Measurements from ENCODE around the gene GDF2.

Gene GDF2

DNA sequence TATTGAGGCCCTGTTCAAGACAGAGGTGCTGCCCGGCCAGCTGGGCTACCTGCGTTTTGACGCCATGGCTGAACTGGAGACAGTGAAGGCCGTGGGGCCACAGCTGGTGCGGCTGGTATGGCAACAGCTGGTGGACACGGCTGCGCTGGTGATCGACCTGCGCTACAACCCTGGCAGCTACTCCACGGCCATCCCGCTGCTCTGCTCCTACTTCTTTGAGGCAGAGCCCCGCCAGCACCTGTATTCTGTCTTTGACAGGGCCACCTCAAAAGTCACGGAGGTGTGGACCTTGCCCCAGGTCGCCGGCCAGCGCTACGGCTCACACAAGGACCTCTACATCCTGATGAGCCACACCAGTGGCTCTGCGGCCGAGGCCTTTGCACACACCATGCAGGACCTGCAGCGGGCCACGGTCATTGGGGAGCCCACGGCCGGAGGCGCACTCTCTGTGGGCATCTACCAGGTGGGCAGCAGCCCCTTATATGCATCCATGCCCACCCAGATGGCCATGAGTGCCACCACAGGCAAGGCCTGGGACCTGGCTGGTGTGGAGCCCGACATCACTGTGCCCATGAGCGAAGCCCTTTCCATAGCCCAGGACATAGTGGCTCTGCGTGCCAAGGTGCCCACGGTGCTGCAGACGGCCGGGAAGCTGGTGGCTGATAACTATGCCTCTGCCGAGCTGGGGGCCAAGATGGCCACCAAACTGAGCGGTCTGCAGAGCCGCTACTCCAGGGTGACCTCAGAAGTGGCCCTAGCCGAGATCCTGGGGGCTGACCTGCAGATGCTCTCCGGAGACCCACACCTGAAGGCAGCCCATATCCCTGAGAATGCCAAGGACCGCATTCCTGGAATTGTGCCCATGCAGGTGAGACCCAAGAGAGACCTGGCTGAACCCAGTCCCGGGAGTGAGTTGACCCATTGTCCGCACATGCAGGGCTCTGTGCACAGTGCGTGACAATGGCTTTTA lies 28.7 kb downstream of the GDF2 start:
- no peak overlapping the region for H3K27ac ChIP-seq (ENCODE audit: insufficient read depth, low read depth, low read length, poor library complexity, severe bottlenecking)
- WGBS, 2 experiments: 95% methylated on average over 39 of the region's 39 CpGs

DNA sequence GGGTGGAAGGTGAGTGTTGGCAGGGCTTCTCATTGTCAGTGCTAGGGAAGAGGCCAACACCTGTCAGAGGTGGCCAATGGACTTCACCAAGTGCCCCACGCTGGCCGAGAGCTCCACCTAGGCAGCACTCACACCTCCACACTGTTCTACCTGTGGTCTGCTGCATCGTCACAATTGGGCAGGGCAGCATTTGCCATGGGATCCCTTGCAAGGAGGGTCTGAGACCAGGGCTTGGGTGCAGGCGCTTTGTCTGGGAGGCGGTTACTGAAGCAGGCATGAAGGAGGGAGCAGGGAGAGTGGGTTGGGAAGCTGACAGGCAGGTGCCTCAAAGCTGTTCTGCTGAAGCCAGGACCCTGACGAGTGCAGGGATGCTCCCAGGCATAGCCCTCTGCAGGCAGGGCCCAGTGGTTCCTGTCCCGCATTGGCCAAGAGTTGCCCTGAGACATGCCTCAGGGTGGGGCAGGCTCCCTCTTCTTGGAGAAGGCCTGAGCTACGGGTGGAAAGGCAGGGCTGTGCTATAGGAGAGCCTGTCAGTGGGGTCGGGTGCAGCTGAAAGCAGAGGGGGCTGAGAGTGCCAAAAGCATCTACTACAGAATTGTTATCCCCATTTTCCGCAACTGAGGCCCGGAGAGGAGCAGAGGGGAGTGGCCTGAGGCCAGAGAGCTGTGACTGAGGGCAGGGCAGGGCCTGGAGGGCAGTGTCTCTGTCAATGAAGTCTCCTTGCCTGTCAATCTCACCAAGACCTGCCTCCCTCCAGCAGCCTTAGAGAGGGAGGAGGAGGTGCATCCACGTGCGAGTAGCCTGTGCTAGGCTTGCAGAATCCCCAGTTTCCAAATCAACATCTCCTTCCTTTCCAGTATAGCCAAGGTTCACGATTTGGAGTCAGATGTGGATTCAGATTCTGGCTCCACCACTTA lies 29.9 kb downstream of the GDF2 start:
- H3K4me1 ChIP-seq (ENCODE audit: control insufficient read depth, insufficient read depth, low read length): no peaks in the 10 kb centered on the region
- no peak overlapping the region for H3K4me3 ChIP-seq (ENCODE audit: insufficient read depth, low read depth, low read length)
- H3K36me3 ChIP-seq (ENCODE audit: control insufficient read depth, insufficient read depth, low read length): no peaks in the 10 kb centered on the region
- no peak overlapping the region for H3K27ac ChIP-seq (ENCODE audit: insufficient read depth, low read depth, low read length, poor library complexity, severe bottlenecking)
- 79 to 91% methylated on average over 12 to 14 of the region's 14 CpGs for WGBS, 2 experiments
- no peaks in the 10 kb centered on the region for H3K9me3 ChIP-seq (ENCODE audit: control insufficient read depth, low read length)
- H3K27me3 ChIP-seq (ENCODE audit: control insufficient read depth, insufficient read depth, low read length, poor library complexity, severe bottlenecking): no peaks in the 10 kb centered on the region

More for the DNA sequence above, 28.7 kb downstream of the GDF2 start:
- Histone ChIP-seq H3K9me3 (ENCODE audit: control insufficient read depth, low read length) (no peaks in the 10 kb centered on the region), H3K4me1 (ENCODE audit: control insufficient read depth, insufficient read depth, low read length) (no peaks in the 10 kb centered on the region), H3K36me3 (ENCODE audit: control insufficient read depth, insufficient read depth, low read length) (no peaks in the 10 kb centered on the region), H3K4me3 (ENCODE audit: insufficient read depth, low read depth, low read length) (no peak overlapping the region), H3K27me3 (ENCODE audit: control insufficient read depth, insufficient read depth, low read length, poor library complexity, severe bottlenecking) (no peaks in the 10 kb centered on the region)

DNA sequence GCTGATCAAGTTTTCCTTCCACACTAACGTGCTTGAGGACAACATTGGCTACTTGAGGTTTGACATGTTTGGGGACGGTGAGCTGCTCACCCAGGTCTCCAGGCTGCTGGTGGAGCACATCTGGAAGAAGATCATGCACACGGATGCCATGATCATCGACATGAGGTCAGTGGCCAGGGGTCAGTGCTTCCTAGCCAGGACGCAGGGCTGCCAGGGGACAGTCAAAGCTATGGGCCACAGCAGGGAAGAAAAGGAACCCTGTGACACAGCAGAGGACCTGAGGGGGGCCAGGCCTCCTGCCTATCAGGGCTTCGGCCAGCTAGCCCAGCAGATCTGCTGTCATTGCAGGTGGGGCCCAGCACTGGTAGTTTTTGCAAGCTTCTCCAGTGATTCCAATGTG lies 31.1 kb downstream of the GDF2 start:
- no peaks in the 10 kb centered on the region for H3K27me3 ChIP-seq (ENCODE audit: control insufficient read depth, insufficient read depth, low read length, poor library complexity, severe bottlenecking)
- no peaks in the 10 kb centered on the region for H3K4me1 ChIP-seq (ENCODE audit: control insufficient read depth, insufficient read depth, low read length)
- H3K4me3 ChIP-seq (ENCODE audit: insufficient read depth, low read depth, low read length): no peak overlapping the region
- WGBS, 2 experiments: 93 to 95% methylated on average over 6 of the region's 6 CpGs
- no peaks in the 10 kb centered on the region for H3K9me3 ChIP-seq (ENCODE audit: control insufficient read depth, low read length)
- no peak overlapping the region for H3K27ac ChIP-seq (ENCODE audit: insufficient read depth, low read depth, low read length, poor library complexity, severe bottlenecking)
- H3K36me3 ChIP-seq (ENCODE audit: control insufficient read depth, insufficient read depth, low read length): no peaks in the 10 kb centered on the region

DNA sequence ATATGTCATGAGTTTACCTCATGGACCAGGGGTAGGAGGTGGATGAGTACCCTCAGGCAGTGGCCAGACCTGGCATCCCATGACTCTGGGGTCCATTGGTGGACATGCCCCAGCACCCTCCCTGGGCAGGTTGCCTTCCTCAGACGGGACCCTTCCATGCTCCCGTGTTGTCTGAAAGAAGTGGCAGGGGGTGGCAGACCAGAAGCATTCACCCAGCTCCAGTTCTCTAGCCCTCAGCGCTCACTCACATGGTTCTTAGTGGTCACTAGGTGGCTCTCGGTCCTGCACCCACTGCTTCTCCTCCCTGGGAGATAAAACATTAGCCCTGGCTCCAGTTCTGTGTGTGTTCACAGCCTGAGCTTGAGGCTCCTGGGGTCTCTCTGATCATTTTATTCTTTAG lies 31.9 kb downstream of the GDF2 start:
- H3K36me3 ChIP-seq (ENCODE audit: control insufficient read depth, insufficient read depth, low read length): no peaks in the 10 kb centered on the region
- H3K4me3 ChIP-seq (ENCODE audit: insufficient read depth, low read depth, low read length): no peak overlapping the region
- no peaks in the 10 kb centered on the region for H3K27me3 ChIP-seq (ENCODE audit: control insufficient read depth, insufficient read depth, low read length, poor library complexity, severe bottlenecking)
- H3K27ac ChIP-seq (ENCODE audit: insufficient read depth, low read depth, low read length, poor library complexity, severe bottlenecking): no peak overlapping the region
- no peaks in the 10 kb centered on the region for H3K4me1 ChIP-seq (ENCODE audit: control insufficient read depth, insufficient read depth, low read length)
- H3K9me3 ChIP-seq (ENCODE audit: control insufficient read depth, low read length): no peaks in the 10 kb centered on the region
- 69 to 77% methylated on average over 4 of the region's 4 CpGs for WGBS, 2 experiments

- Histone ChIP-seq H3K36me3 (ENCODE audit: control insufficient read depth, insufficient read depth, low read length) (no peaks in the 10 kb centered on the region), H3K4me1 (ENCODE audit: control insufficient read depth, insufficient read depth, low read length) (no peaks in the 10 kb centered on the region), H3K4me3 (ENCODE audit: insufficient read depth, low read depth, low read length) (no peak overlapping the region), H3K27ac (ENCODE audit: insufficient read depth, low read depth, low read length, poor library complexity, severe bottlenecking) (no peak overlapping the region), H3K27me3 (ENCODE audit: control insufficient read depth, insufficient read depth, low read length, poor library complexity, severe bottlenecking) (no peaks in the 10 kb centered on the region), H3K9me3 (ENCODE audit: control insufficient read depth, low read length) (no peaks in the 10 kb centered on the region)
- whole genome bisulfite sequencing, 2 experiments: 95 to 100% methylated on average over 1 of the region's 1 CpG
Observed at GRCh38 chr10:47354900-47355299, 32.6 kb downstream of the GDF2 start.

DNA sequence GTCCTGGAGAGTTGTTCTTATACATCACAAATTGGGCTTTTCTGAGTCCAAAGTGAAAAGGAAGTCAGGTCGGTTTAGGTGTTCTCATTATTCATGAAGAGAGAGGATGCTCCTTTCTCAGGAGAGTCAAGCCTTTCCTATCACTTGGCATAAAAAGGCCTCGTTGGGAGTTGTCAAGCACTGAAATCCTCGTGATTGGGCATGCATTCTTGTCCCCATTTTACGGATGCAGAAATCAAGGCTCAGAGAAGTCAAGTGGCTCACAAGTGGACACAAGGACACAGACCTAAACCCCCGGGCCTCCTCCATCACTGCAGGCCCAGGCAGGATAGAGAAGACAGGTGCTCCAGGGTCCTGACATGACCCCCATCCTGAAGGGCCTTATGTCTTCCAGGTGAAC lies 34.5 kb downstream of the GDF2 start:
- WGBS, 2 experiments: 87 to 92% methylated on average over 5 of the region's 5 CpGs
- no peak overlapping the region for H3K27ac ChIP-seq (ENCODE audit: insufficient read depth, low read depth, low read length, poor library complexity, severe bottlenecking)
- H3K36me3 ChIP-seq (ENCODE audit: control insufficient read depth, insufficient read depth, low read length): no peaks in the 10 kb centered on the region
- no peaks in the 10 kb centered on the region for H3K4me1 ChIP-seq (ENCODE audit: control insufficient read depth, insufficient read depth, low read length)
- no peak overlapping the region for H3K4me3 ChIP-seq (ENCODE audit: insufficient read depth, low read depth, low read length)
- no peaks in the 10 kb centered on the region for H3K9me3 ChIP-seq (ENCODE audit: control insufficient read depth, low read length)
- H3K27me3 ChIP-seq (ENCODE audit: control insufficient read depth, insufficient read depth, low read length, poor library complexity, severe bottlenecking): no peaks in the 10 kb centered on the region

- Histone ChIP-seq H3K4me3 (ENCODE audit: insufficient read depth, low read depth, low read length) (no peak overlapping the region), H3K36me3 (ENCODE audit: control insufficient read depth, insufficient read depth, low read length) (no peaks in the 10 kb centered on the region), H3K27me3 (ENCODE audit: control insufficient read depth, insufficient read depth, low read length, poor library complexity, severe bottlenecking) (no peaks in the 10 kb centered on the region), H3K4me1 (ENCODE audit: control insufficient read depth, insufficient read depth, low read length) (no peaks in the 10 kb centered on the region), H3K27ac (ENCODE audit: insufficient read depth, low read depth, low read length, poor library complexity, severe bottlenecking) (no peak overlapping the region), H3K9me3 (ENCODE audit: control insufficient read depth, low read length) (no peaks in the 10 kb centered on the region)
- WGBS, 2 experiments: 95% methylated on average over 11 to 12 of the region's 12 CpGs
Observed at GRCh38 chr10:47357131-47357582, 34.9 kb downstream of the GDF2 start.

DNA sequence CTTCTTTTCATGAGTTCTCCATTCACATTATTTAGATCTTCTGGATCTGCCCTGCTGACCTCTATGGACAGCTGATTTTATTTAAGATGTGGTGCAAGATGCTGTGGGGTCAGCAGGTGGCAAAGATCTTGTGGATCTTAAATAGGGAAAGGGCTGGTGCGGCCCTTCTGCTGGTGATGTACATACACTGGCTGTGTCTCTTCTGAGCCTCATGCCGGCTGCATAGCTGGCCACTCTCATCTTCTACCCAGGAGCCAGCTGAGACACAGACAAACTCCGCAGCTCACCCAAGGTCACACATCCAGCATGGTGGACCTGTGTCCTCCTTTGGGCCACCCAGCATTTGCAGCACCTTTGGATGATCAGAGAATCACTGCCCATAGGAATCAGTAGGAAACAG lies 35.7 kb downstream of the GDF2 start:
- Histone ChIP-seq H3K27me3 (ENCODE audit: control insufficient read depth, insufficient read depth, low read length, poor library complexity, severe bottlenecking) (no peaks in the 10 kb centered on the region), H3K36me3 (ENCODE audit: control insufficient read depth, insufficient read depth, low read length) (no peaks in the 10 kb centered on the region), H3K27ac (ENCODE audit: insufficient read depth, low read depth, low read length, poor library complexity, severe bottlenecking) (no peak overlapping the region), H3K4me1 (ENCODE audit: control insufficient read depth, insufficient read depth, low read length) (no peaks in the 10 kb centered on the region), H3K4me3 (ENCODE audit: insufficient read depth, low read depth, low read length) (no peak overlapping the region), H3K9me3 (ENCODE audit: control insufficient read depth, low read length) (no peaks in the 10 kb centered on the region)
- WGBS, 2 experiments: 89 to 95% methylated on average over 3 of the region's 3 CpGs

DNA sequence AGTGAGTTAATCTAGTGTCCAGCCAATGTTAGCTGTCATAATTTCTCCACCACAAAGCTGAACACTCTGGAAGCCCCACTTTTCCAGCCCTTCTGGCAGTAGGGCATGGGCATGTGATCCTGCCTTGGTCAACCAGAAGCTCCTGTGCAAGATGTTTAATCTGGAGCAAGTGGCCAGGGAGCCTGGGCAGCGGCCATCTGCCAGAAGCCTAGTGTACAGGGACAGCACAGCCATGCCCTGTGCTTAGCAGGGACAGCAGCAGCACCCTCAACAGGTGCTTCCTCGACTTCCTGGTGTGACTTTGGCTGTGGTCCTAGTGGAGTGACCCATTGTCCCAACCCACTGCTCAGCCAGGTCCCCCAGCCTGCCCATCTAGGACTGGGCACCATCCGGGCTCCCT lies 36.2 kb downstream of the GDF2 start:
- Histone ChIP-seq H3K36me3 (ENCODE audit: control insufficient read depth, insufficient read depth, low read length) (no peaks in the 10 kb centered on the region), H3K27ac (ENCODE audit: insufficient read depth, low read depth, low read length, poor library complexity, severe bottlenecking) (no peak overlapping the region), H3K27me3 (ENCODE audit: control insufficient read depth, insufficient read depth, low read length, poor library complexity, severe bottlenecking) (no peaks in the 10 kb centered on the region), H3K9me3 (ENCODE audit: control insufficient read depth, low read length) (no peaks in the 10 kb centered on the region), H3K4me3 (ENCODE audit: insufficient read depth, low read depth, low read length) (no peak overlapping the region), H3K4me1 (ENCODE audit: control insufficient read depth, insufficient read depth, low read length) (no peaks in the 10 kb centered on the region)
- WGBS, 2 experiments: 86 to 92% methylated on average over 3 of the region's 3 CpGs

GRCh38 chr10:47359101-47359500 lies 36.8 kb downstream of the GDF2 start:
- 92% methylated on average over 2 of the region's 2 CpGs for WGBS, 2 experiments
- Histone ChIP-seq H3K27me3 (ENCODE audit: control insufficient read depth, insufficient read depth, low read length, poor library complexity, severe bottlenecking) (no peaks in the 10 kb centered on the region), H3K36me3 (ENCODE audit: control insufficient read depth, insufficient read depth, low read length) (no peaks in the 10 kb centered on the region), H3K4me1 (ENCODE audit: control insufficient read depth, insufficient read depth, low read length) (no peaks in the 10 kb centered on the region), H3K9me3 (ENCODE audit: control insufficient read depth, low read length) (no peaks in the 10 kb centered on the region), H3K27ac (ENCODE audit: insufficient read depth, low read depth, low read length, poor library complexity, severe bottlenecking) (no peak overlapping the region), H3K4me3 (ENCODE audit: insufficient read depth, low read depth, low read length) (no peak overlapping the region)

Measured in ectodermal cell (in vitro differentiated cells).